ENCODE results near the gene MAP2K4. TPM values are rescaled to one million over a fixed set of nuclear protein-coding genes. Genes with fewer than 3 reads are reported as not detected.

Gene MAP2K4
- total and polyA plus RNA-seq, 2 of the 4 experiments (the other 2 are of a cell fraction) = 14.5 to 32.6 TPM

DNA sequence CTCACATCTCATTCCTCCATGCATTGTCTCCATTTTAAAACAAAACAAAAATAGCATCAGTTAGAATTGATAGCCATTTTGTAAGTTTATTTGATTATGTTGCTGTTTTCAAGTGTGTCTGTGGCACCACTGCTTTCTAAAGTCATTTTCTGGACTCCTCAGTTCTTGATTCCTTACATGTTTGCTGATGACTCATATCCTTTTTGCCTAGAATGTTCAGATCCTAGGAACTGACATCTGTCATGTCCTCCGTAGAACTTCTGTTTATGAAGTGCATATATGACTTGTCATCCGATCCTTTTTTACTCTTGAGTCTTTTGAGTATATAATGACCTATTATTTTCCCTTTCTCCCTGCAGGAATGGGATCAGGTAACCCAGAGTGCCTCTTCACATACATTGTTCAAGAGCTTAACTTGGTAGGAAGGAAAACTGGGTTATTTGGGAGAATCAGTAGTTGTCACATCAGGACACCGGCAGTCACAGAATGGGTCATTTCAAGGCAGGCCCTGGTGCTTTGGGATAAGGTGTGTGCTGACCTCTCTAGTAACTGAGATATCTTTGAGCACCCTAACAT, 69.2 kb downstream of the MAP2K4 start:
- H3K9ac ChIP-seq (ENCODE audit: low read depth, low read length) = no peak overlapping the region
- peak overlapping the region; percentile 36 for H3K23ac ChIP-seq (ENCODE audit: low read depth, low read length)
- H3K4me3 ChIP-seq (ENCODE audit: insufficient read depth, low read depth, low read length) = no peak overlapping the region
- no peaks in the 10 kb centered on the region for H3K9me3 ChIP-seq (ENCODE audit: control insufficient read depth, insufficient read depth, low read length)
- no peak overlapping the region for H3K56ac ChIP-seq (ENCODE audit: extremely low read depth, insufficient read depth, low read length)
- peaks cover 5% of the 10 kb centered on the region; the same call in 1 of the 2 replicates for H4K20me1 ChIP-seq (ENCODE audit: insufficient read depth, low read length)
- H2BK120ac ChIP-seq (ENCODE audit: low read depth, low read length) = peak overlapping the region; percentile 62
- ChIA-PET CTCF (no interaction called here), POLR2A (ENCODE audit: unreplicated experiment) (no interaction called here)
- DNase-seq (peak; percentile 83), ATAC-seq (ENCODE audit: low read depth) (peak; percentile 84)
- H3K18ac ChIP-seq (ENCODE audit: low read depth, low read length) = peak overlapping the region; percentile 56; the same call in 1 of the 2 replicates
- dilution Hi-C loops (cut with HindIII; ENCODE audit: low sequenced_read_pairs, unreplicated experiment) = no loop called here
- peak overlapping the region; percentile 87 for H3K4me2 ChIP-seq (ENCODE audit: low read depth, low read length)
- peak overlapping the region; percentile 31 for H2AK9ac ChIP-seq (replicated peaks; ENCODE audit: low read depth, low read length, poor library complexity)
- H2AK5ac ChIP-seq (ENCODE audit: low read depth, low read length) = peak overlapping the region; percentile 68
- peak overlapping the region; percentile 43; the same call in 2 of the 3 replicates for H2BK15ac ChIP-seq (ENCODE audit: low read depth, low read length)
- no CpG with 5 or more reads among the region's 3 CpGs for WGBS, 2 experiments (ENCODE audit: extremely low coverage in 2 of 2, insufficient read length in 1 of 2)
- intact Hi-C loops (cut with micrococcal nuclease) = no loop called here
- H3K4me1 ChIP-seq (ENCODE audit: control insufficient read depth, insufficient read depth, low read length) = peaks cover 11% of the 10 kb centered on the region
- H2BK5ac ChIP-seq (ENCODE audit: low read depth, low read length, poor library complexity, severe bottlenecking) = peak overlapping the region; percentile 47
- H2AFZ ChIP-seq (replicated peaks; ENCODE audit: low read length, poor library complexity) = peak overlapping the region; percentile 8
- peak overlapping the region; percentile 51; the same call in 1 of the 2 replicates for H4K91ac ChIP-seq (ENCODE audit: insufficient read depth, low read depth, low read length)
- H3K36me3 ChIP-seq (ENCODE audit: control insufficient read depth, insufficient read depth, low read length) = peaks cover 4% of the 10 kb centered on the region
- in situ Hi-C loops (cut with MboI; ENCODE audit: low sequenced_read_pairs) = no loop called here
- H4K5ac ChIP-seq (ENCODE audit: low read depth, low read length) = peak overlapping the region; percentile 28; the same call in 1 of the 2 replicates
- peaks cover 9% of the 10 kb centered on the region for H3K9me1 ChIP-seq (ENCODE audit: insufficient read depth, low read length)
- H3K27me3 ChIP-seq (ENCODE audit: control insufficient read depth, insufficient read depth, low read length) = no peaks in the 10 kb centered on the region
- no TSS peak for BruUV-seq (replicated peaks)
- no peak for TF ChIP-seq RCOR1 (IDR thresholded peaks at IDR 0.05; ENCODE audit: insufficient replicate concordance, low read length)
- no peak for TF ChIP-seq RAD21 (IDR thresholded peaks at IDR 0.05; ENCODE audit: low read length)
- no peak for TF ChIP-seq SMC3 (IDR thresholded peaks at IDR 0.05; ENCODE audit: low read depth, low read length)
- TF ChIP-seq BHLHE40 (IDR thresholded peaks at IDR 0.05; ENCODE audit: low read depth, low read length) = peak; percentile 10; the same call in 1 of the 2 replicates
- TF ChIP-seq, protein P1, sequence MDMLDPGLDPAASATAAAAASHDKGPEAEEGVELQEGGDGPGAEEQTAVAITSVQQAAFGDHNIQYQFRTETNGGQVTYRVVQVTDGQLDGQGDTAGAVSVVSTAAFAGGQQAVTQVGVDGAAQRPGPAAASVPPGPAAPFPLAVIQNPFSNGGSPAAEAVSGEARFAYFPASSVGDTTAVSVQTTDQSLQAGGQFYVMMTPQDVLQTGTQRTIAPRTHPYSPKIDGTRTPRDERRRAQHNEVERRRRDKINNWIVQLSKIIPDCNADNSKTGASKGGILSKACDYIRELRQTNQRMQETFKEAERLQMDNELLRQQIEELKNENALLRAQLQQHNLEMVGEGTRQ (IDR thresholded peaks at IDR 0.05; ENCODE audit: low read depth, low read length) = no peak
- peak; percentile 79 for TF ChIP-seq FOS (IDR thresholded peaks at IDR 0.05; ENCODE audit: low read depth, low read length)
- TF ChIP-seq MAFK (IDR thresholded peaks at IDR 0.05; ENCODE audit: low read depth, low read length) = no peak
- TF ChIP-seq CHD1 (IDR thresholded peaks at IDR 0.05; ENCODE audit: low read depth, low read length) = no peak
- TF ChIP-seq CEBPB (IDR thresholded peaks at IDR 0.05; ENCODE audit: low read depth, low read length) = no peak
- no peak for TF ChIP-seq MXI1 (IDR thresholded peaks at IDR 0.05; ENCODE audit: borderline replicate concordance, low read depth, low read length)
- no peak for TF ChIP-seq CTCF (conservative IDR thresholded peaks at IDR 0.05; ENCODE audit: low read depth, low read length)
- no peak for TF ChIP-seq RFX5 (IDR thresholded peaks at IDR 0.05; ENCODE audit: low read depth, low read length)
- no peak for TF ChIP-seq ELK1 (IDR thresholded peaks at IDR 0.05; ENCODE audit: borderline replicate concordance, low read depth, low read length)
- no peak for TF ChIP-seq MAZ (IDR thresholded peaks at IDR 0.05; ENCODE audit: borderline replicate concordance, low read depth, low read length)
- peak overlapping the region; percentile 79 for H2BK20ac ChIP-seq (ENCODE audit: low read depth, low read length)
- H3K14ac ChIP-seq (replicated peaks; ENCODE audit: low read depth, low read length) = peak overlapping the region; percentile 42; the same call in 1 of the 2 replicates
- H3K4ac ChIP-seq (ENCODE audit: low read depth, low read length) = peak overlapping the region; percentile 64
- no peak overlapping the region for H3K27ac ChIP-seq (ENCODE audit: insufficient read depth, low read length)
- H4K8ac ChIP-seq (ENCODE audit: low read depth in 2 of 2, low read length in 2 of 2) = peak overlapping the region in 1 of 2 experiments; percentile 51; a peak in 2 of 4 replicates
- H3K79me1 ChIP-seq (ENCODE audit: low read depth in 1 of 2, low read length in 2 of 2) = peaks cover 44 to 62% of the 10 kb centered on the region in 2 experiments

Measured in IMR-90 (cell line).